ENCODE measurements around the gene PDZD8.

Gene PDZD8

DNA sequence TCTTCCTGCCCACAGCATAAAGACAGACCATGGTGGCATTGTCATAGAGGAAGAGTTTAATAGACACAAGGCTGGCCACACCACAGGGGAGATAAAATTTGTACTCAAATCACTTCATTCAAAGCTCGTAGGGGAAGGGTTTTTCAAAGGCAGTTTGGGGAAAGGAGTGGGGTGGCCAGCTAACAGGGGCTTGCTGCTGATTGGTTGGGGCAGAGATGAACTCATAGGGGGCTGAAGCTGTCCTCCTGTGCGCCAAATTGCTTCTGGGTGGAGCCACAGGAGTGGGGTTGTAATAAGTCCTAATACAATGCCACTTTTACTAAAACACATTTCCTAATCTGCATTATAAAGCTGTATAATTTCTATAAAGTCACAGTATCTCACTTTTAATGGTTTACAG, 22.5 kb downstream of the PDZD8 start:
- in situ Hi-C loops (cut with MboI; ENCODE audit: low sequenced_read_pairs) = no loop called here

DNA sequence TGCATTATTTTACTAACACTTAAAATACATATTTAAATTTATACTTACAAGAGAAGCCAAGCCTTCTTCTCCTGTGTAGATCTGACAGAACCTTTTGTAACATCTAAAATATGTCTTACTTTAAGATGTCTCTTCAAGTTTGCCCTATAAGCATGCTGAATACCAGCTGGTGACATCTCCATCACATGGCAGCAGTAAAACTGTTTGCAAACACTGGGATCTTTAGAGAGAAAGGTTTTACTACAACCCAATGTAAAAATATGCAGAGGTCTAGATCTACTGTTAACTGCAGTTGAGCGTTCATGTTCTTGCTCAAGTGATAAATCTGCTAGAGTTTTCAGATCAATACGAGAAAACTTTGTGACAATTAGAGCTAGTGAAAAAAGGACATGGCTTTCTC, 23.2 kb downstream of the PDZD8 start:
- in situ Hi-C loops (cut with MboI; ENCODE audit: low sequenced_read_pairs) = no loop called here

GRCh38 chr10:117351558-117351957, 23.7 kb downstream of the PDZD8 start:
- in situ Hi-C loops (cut with MboI; ENCODE audit: low sequenced_read_pairs) = no loop called here

GRCh38 chr10:117350909-117351308, 24.3 kb downstream of the PDZD8 start:
- in situ Hi-C loops (cut with MboI; ENCODE audit: low sequenced_read_pairs) = no loop called here

DNA sequence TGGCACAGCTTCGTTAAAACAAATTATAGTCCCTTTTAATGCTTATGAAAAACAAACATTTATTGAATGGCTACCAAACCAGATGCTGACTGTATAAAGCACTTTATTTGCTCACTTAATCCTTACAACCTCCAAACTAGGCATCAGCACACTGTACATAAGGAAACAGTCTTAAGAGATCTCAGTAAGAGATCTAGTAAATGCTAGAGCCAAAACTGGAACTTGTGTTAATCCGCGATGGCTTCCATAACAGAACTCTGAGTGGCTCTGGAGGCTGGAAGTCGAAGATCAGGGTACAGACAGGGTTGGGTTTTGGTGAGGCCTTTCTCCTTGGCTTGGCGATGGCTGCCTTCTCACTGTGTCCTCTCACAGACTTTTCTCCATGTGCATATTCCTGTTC, 27.0 kb downstream of the PDZD8 start:
- in situ Hi-C loops (cut with MboI; ENCODE audit: low sequenced_read_pairs) = no loop called here

DNA sequence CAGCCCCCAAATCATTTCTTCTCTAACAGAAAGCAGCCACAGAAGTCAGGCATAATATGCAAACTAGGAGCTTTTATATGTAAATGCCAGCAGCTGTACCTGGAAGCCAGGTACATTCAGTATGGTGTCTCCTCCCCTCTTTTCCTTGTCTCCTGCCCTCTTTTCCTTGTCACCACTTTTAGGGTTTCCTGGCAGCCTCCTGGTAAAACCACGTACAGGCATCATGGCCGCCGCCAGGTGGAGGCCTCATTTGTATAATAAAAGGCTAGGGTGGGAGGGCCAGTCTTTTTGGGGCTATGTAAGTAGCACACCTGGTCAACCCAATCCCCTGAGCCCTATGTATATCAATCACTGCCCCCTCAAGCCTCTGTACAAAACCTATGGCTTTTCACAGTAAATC, 28.7 kb downstream of the PDZD8 start:
- in situ Hi-C loops (cut with MboI; ENCODE audit: low sequenced_read_pairs) = no loop called here

DNA sequence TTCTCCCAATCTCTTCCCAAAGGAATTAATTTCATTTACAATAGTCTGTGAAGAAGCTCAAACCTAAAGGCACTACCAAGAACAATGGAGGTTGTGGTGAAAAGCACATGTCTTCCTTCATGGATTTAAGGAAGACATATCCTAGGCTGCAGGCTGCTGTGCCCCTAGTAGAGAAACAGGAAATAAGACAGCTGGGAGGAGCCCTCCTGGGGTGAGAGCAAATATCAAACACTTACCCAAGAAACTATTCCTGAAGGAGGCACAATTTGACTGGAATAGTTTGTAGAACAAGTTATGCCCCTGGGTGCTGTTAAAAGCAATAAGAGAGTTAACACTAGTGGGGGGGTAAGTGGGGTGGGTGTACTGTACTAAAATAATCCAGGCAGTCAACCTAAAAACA, 30.1 kb downstream of the PDZD8 start:
- in situ Hi-C loops (cut with MboI; ENCODE audit: low sequenced_read_pairs) = no loop called here

GRCh38 chr10:117342641-117343040, 32.6 kb downstream of the PDZD8 start:
- in situ Hi-C loops (cut with MboI; ENCODE audit: low sequenced_read_pairs) = no loop called here

DNA sequence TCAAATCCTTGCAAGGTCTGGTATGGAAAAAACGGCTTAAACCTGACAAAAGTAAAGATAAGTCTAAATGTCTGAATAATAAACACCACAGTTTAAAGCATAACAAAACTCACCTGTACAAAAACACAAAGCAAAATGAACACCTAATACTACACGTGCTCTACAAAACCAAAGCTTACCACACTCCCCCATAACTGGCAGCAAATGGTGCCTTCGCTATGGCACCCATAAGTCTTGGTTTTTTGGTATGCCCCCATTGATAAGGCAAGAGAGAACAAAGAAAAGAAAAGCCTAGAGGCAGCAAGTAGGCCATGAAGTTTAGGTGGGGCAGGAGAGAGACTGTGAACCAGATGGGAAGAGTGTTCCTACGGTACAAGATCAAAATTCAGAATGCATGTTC, 34.2 kb downstream of the PDZD8 start:
- in situ Hi-C loops (cut with MboI; ENCODE audit: low sequenced_read_pairs) = no loop called here

GRCh38 chr10:117339979-117340378, 35.3 kb downstream of the PDZD8 start:
- in situ Hi-C loops (cut with MboI; ENCODE audit: low sequenced_read_pairs) = no loop called here

- in situ Hi-C loops (cut with MboI; ENCODE audit: low sequenced_read_pairs) = no loop called here
Measured at GRCh38 chr10:117339578-117339977, 35.7 kb downstream of the PDZD8 start.

DNA sequence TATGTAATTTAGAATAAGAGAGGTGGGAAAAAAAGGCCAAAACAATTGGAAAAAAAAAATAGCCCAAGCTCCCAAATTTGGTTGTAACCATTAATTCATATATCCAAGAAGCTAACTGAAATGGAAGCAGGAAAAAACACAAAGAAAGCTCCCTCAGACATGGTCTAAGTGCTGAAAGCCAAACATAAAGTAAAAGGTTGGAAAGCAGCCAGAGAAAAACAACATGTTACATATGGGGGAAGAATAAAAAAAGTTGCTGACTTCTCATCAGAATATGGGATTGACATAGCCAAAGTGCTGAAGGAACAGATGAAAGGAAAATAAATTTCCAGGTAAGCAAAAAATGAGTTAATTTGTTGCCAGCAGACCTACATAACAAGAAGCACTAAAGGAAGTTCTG, 40.3 kb downstream of the PDZD8 start:
- in situ Hi-C loops (cut with MboI; ENCODE audit: low sequenced_read_pairs) = no loop called here

DNA sequence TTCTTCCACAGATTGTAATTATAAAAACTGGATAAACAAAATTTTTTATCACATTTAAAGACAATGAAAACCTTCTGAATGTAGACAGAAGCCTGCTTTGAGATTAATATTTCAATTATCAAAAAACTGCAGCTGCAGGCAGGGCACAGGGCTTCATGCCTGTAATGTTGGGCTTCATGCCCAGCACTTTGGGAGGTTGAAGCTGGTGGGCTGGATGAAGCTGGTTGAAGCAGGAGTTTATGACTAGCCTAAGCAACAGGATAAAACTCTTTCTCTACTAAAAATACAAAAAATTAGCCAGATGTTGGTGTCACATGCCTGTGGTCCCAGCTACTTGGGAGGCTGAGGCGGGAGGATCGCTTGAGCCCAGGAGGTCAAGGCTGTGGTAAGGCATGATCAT, 41.2 kb downstream of the PDZD8 start:
- in situ Hi-C loops (cut with MboI; ENCODE audit: low sequenced_read_pairs) = no loop called here

- in situ Hi-C loops (cut with MboI; ENCODE audit: low sequenced_read_pairs) = no loop called here
Measured at GRCh38 chr10:117327262-117327661, 48.0 kb downstream of the PDZD8 start.

GRCh38 chr10:117324367-117324766, 50.9 kb downstream of the PDZD8 start:
- in situ Hi-C loops (cut with MboI; ENCODE audit: low sequenced_read_pairs) = no loop called here

GRCh38 chr10:117322260-117322659, 53.0 kb downstream of the PDZD8 start:
- in situ Hi-C loops (cut with MboI; ENCODE audit: low sequenced_read_pairs) = no loop called here

- in situ Hi-C loops (cut with MboI; ENCODE audit: low sequenced_read_pairs) = no loop called here
Measured at GRCh38 chr10:117320050-117320665, 55.1 kb downstream of the PDZD8 start.

- in situ Hi-C loops (cut with MboI; ENCODE audit: low sequenced_read_pairs) = no loop called here
Measured at GRCh38 chr10:117318909-117319308, 56.3 kb downstream of the PDZD8 start.

DNA sequence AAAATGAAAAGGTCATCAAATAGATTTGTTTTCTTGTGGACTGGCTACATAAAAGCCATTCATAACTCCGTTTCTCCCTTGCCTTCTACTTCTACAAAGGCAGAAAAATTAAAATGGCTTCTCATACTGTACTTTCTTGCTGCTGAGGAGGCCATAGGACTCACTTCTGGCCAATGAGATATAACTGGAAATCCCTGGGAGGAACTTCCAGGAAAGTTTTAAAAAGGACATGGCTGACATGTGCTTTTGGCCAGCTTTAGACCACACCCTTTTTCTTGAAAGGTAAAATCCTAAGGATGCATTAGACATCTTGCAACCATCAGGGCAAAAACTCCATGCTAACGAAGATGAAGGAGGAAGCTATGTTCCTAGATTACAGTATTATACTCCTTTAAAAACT, 58.5 kb downstream of the PDZD8 start:
- in situ Hi-C loops (cut with MboI; ENCODE audit: low sequenced_read_pairs) = no loop called here

- in situ Hi-C loops (cut with MboI; ENCODE audit: low sequenced_read_pairs) = no loop called here
Measured at GRCh38 chr10:117313641-117314040, 61.6 kb downstream of the PDZD8 start.

- in situ Hi-C loops (cut with MboI; ENCODE audit: low sequenced_read_pairs) = no loop called here
Measured at GRCh38 chr10:117312430-117312829, 62.8 kb downstream of the PDZD8 start.

GRCh38 chr10:117311261-117311660, 64.0 kb downstream of the PDZD8 start:
- in situ Hi-C loops (cut with MboI; ENCODE audit: low sequenced_read_pairs) = no loop called here

- in situ Hi-C loops (cut with MboI; ENCODE audit: low sequenced_read_pairs) = no loop called here
Measured at GRCh38 chr10:117306674-117307073, 68.6 kb downstream of the PDZD8 start.
